SU-DHL-6 (cell line): ENCODE results near the gene ZNF823.

Source experiments
- H2AFZ ChIP-seq: fragments of 200-600 bp; sonication (generic); 2 replicates; pipeline ENCODE4 v1.6.1; 2014; ENCODE audit warnings: low read depth, mild to moderate bottlenecking, moderate library complexity, mixed read lengths, antibody characterized with exemption, low read length; ENCODE audit not compliant: severe bottlenecking
- H3F3A ChIP-seq: fragments of 200-600 bp; shearing (Covaris generic); 2 replicates; pipeline ENCODE4 v1.6.0; 2016; ENCODE audit warnings: antibody characterized with exemption, mild to moderate bottlenecking; ENCODE audit not compliant: insufficient read depth
- H3K27ac ChIP-seq: fragments of 200-600 bp; sonication (generic); 2 replicates; pipeline ENCODE4 v1.5.1; 2016; ENCODE audit warnings: low read depth, mild to moderate bottlenecking, low read length, moderate library complexity, mixed read lengths
- H3K27me3 ChIP-seq: fragments of 200-600 bp; sonication (generic), shearing (Covaris generic); 2 replicates; pipeline ENCODE4 v1.6.0; 2014; ENCODE audit warnings: mild to moderate bottlenecking, low read length
- H3K36me3 ChIP-seq: fragments of 200-600 bp; sonication (generic); 2 replicates; pipeline ENCODE4 v1.6.1; 2014; ENCODE audit warnings: mild to moderate bottlenecking, low read length, mixed read lengths
- H3K4me2 ChIP-seq: fragments of 300-600, 200-600 bp; shearing (Covaris generic), sonication (generic); 2 replicates; pipeline ENCODE4 v1.6.0; 2014; ENCODE audit warnings: low read length, low read depth, mild to moderate bottlenecking; ENCODE audit not compliant: poor library complexity, severe bottlenecking
- H3K4me3 ChIP-seq: fragments of 200-600 bp; sonication (generic); 2 replicates; pipeline ENCODE4 v1.5.1; 2014; ENCODE audit warnings: antibody characterized with exemption, low read length, mild to moderate bottlenecking, mixed read lengths; ENCODE audit not compliant: insufficient read depth, poor library complexity, severe bottlenecking
- H3K79me2 ChIP-seq: fragments of 200-600 bp; sonication (generic); 2 replicates; pipeline ENCODE4 v1.6.1; 2014; ENCODE audit warnings: mild to moderate bottlenecking, low read length, moderate library complexity; ENCODE audit not compliant: insufficient read depth
- H3K9ac ChIP-seq: fragments of 200-600 bp; sonication (generic); 2 replicates; pipeline ENCODE4 v1.7.0; 2014; ENCODE audit warnings: mild to moderate bottlenecking, low read length
- H3K9me2 ChIP-seq: fragments of 200-600 bp; sonication (generic); replicated peaks from 2 replicates; pipeline ENCODE4 v1.6.1; 2014; ENCODE audit warnings: low read length; ENCODE audit not compliant: insufficient read depth
- H3K9me3 ChIP-seq: fragments of 200-600 bp; sonication (generic); 2 replicates; pipeline ENCODE4 v1.6.1; 2014; ENCODE audit warnings: low read length, mixed read lengths; ENCODE audit not compliant: insufficient read depth
- H4K20me1 ChIP-seq: fragments of 200-600 bp; sonication (generic); 2 replicates; pipeline ENCODE4 v1.6.1; 2014; ENCODE audit warnings: low read depth, mild to moderate bottlenecking, antibody characterized with exemption, low read length, moderate library complexity, mixed read lengths
- EZH2phosphoT487 ChIP-seq: fragments of 200-600 bp; sonication (generic), shearing (Covaris generic); conservative IDR thresholded peaks from 2 replicates; pipeline ENCODE4 v1.6.1; 2018; ENCODE audit warnings: mild to moderate bottlenecking, antibody characterized with exemption, low read length, moderate library complexity, mixed read lengths
- TF ChIP-seq, protein P1 (sequence below): fragments of 200-600 bp; sonication (generic); IDR thresholded peaks from one replicate; pipeline ENCODE4 v1.5.1; 2017; ENCODE audit warnings: antibody characterized with exemption, mild to moderate bottlenecking, low read length, moderate library complexity; ENCODE audit not compliant: insufficient read depth, poor library complexity, severe bottlenecking

Gene ZNF823

DNA sequence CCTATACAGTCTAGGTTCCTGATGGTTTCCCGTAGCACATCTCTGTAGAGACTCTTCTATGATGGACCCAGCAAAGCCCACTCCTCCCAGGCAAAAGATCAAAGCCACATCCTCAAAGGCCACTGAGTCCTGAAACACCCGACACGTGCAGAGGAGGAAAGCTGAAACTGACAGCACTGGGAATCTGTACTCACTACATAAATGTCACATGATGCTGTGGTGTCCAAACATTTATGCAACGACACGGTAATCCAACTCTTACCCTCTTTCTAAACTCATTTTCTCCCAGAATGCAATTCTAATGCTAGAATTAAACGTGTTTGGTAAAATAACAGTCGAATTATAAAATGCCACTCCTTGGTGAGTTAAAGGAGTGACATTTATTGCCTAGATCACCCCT, 21.1 kb upstream of the ZNF823 start:
- no peak overlapping the region for H2AFZ ChIP-seq
- H3K79me2 ChIP-seq, result no peaks in the 10 kb centered on the region
- H3K9me2 ChIP-seq, result no peaks in the 10 kb centered on the region
- no peak overlapping the region for H3K9ac ChIP-seq
- H3K27me3 ChIP-seq, result no peaks in the 10 kb centered on the region
- TF ChIP-seq EZH2phosphoT487, result no peak
- TF ChIP-seq, protein P1, sequence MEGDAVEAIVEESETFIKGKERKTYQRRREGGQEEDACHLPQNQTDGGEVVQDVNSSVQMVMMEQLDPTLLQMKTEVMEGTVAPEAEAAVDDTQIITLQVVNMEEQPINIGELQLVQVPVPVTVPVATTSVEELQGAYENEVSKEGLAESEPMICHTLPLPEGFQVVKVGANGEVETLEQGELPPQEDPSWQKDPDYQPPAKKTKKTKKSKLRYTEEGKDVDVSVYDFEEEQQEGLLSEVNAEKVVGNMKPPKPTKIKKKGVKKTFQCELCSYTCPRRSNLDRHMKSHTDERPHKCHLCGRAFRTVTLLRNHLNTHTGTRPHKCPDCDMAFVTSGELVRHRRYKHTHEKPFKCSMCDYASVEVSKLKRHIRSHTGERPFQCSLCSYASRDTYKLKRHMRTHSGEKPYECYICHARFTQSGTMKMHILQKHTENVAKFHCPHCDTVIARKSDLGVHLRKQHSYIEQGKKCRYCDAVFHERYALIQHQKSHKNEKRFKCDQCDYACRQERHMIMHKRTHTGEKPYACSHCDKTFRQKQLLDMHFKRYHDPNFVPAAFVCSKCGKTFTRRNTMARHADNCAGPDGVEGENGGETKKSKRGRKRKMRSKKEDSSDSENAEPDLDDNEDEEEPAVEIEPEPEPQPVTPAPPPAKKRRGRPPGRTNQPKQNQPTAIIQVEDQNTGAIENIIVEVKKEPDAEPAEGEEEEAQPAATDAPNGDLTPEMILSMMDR, result no peak
- no peaks in the 10 kb centered on the region for H3K36me3 ChIP-seq
- H3K27ac ChIP-seq, result no peak overlapping the region
- H4K20me1 ChIP-seq, result no peaks in the 10 kb centered on the region
- H3K4me2 ChIP-seq, result no peak overlapping the region
- H3F3A ChIP-seq, result no peaks in the 10 kb centered on the region
- H3K4me3 ChIP-seq, result no peak overlapping the region
- H3K9me3 ChIP-seq, result peaks cover 11% of the 10 kb centered on the region

DNA sequence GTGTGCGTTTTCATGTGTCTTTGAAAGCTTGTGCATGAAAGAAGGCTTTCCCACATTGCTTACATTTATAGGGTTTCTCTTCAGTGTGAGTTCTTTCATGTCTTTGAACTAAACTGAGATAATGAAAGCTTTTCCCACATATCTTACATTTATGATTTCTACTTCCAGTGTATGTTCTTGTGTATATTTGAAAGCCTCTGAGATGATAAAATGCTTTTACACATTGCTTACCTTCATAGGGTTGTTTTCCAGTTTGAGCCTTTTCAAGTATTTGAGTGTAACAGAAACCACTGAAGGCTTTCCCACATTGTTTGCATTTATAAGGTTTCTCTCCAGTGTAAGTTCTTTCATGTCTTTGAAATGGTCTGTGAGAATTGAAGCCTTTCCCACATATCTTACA, 18.2 kb upstream of the ZNF823 start:
- Histone ChIP-seq H3K27ac (no peak overlapping the region), H3K4me3 (no peak overlapping the region), H3K9ac (no peak overlapping the region), H3K79me2 (no peaks in the 10 kb centered on the region), H4K20me1 (no peaks in the 10 kb centered on the region), H2AFZ (no peak overlapping the region), H3K9me2 (no peaks in the 10 kb centered on the region), H3F3A (no peaks in the 10 kb centered on the region), H3K9me3 (peaks cover 17% of the 10 kb centered on the region), H3K36me3 (no peaks in the 10 kb centered on the region), H3K27me3 (no peaks in the 10 kb centered on the region), H3K4me2 (no peak overlapping the region)
- TF ChIP-seq, protein P1, result no peak
- no peak for TF ChIP-seq EZH2phosphoT487

DNA sequence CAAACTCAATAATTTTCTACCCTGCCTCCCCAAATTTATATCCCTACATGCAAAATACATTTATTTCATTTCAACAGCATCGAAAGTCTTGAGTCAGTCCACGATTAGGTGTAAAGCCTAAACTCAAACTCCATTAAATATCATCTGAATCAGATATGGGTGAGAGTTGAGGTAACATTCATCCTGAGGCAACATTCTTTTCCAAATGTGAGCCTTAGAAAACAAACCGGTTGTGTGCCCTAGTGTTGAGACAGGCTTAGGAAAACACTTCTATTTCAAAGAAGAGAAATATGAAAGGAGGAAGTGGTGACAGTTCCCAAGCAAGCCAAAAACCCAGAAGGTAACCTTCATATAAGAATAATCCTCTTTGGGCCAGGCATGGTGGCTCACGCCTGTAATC, 15.9 kb upstream of the ZNF823 start:
- H3K9me3 ChIP-seq, result peaks cover 17% of the 10 kb centered on the region
- no peak for TF ChIP-seq EZH2phosphoT487
- TF ChIP-seq, protein P1, result no peak
- H3K4me2 ChIP-seq, result no peak overlapping the region
- H3F3A ChIP-seq, result no peaks in the 10 kb centered on the region
- H4K20me1 ChIP-seq, result no peaks in the 10 kb centered on the region
- no peak overlapping the region for H2AFZ ChIP-seq
- H3K36me3 ChIP-seq, result no peaks in the 10 kb centered on the region
- H3K79me2 ChIP-seq, result no peaks in the 10 kb centered on the region
- H3K27ac ChIP-seq, result no peak overlapping the region
- no peaks in the 10 kb centered on the region for H3K9me2 ChIP-seq
- H3K27me3 ChIP-seq, result no peaks in the 10 kb centered on the region
- H3K4me3 ChIP-seq, result no peak overlapping the region
- H3K9ac ChIP-seq, result no peak overlapping the region

DNA sequence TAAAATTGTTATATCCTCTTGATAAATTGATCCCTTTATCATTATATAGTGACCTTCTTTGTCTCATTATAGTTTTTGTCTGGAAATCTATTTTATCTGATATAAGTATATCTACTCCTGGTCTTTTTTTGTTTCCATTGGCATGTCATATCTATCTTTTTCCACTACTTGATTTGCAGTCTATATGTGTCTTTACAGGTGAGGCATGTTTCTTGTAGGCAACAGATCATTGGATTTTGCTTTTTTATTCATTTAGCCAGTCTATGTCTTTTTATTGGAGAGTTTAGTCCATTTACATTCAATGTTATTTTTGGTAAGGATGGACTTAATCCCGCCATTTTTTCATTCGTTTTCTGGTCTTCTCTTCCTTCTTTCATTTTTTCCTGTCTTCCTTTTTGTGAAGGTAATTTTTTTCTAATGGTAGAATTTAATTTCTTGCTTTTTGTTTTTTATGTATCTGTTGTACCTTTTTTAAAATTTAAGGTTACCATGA, 13.5 kb upstream of the ZNF823 start:
- H3K4me2 ChIP-seq, result no peak overlapping the region
- H3K27me3 ChIP-seq, result no peaks in the 10 kb centered on the region
- H3K9ac ChIP-seq, result no peak overlapping the region
- no peaks in the 10 kb centered on the region for H3K36me3 ChIP-seq
- no peaks in the 10 kb centered on the region for H3K9me2 ChIP-seq
- H3K27ac ChIP-seq, result no peak overlapping the region
- H2AFZ ChIP-seq, result no peak overlapping the region
- no peaks in the 10 kb centered on the region for H3K79me2 ChIP-seq
- no peaks in the 10 kb centered on the region for H4K20me1 ChIP-seq
- H3K9me3 ChIP-seq, result peaks cover 17% of the 10 kb centered on the region
- TF ChIP-seq EZH2phosphoT487, result no peak
- TF ChIP-seq, protein P1, result no peak
- no peak overlapping the region for H3K4me3 ChIP-seq
- H3F3A ChIP-seq, result no peaks in the 10 kb centered on the region
